PC-3 (cell line): ENCODE results near the gene DYNC1I1. TPM values are rescaled to one million over a fixed set of nuclear protein-coding genes. Genes with fewer than 3 reads are reported as not detected.

Source experiments
- ATAC-seq: fragments of 200-7000 bp; cut with Tn5 transposase; 2 replicates; pipeline ENCODE4 v1.9.1; 2020; ENCODE audit warnings: mild to moderate bottlenecking, moderate library complexity
- BruUV-seq: library from RNA; stranded (reverse); fragments of 400-500 nt; replicated peaks from 2 replicates; lab custom pipeline; 2021; lab: Mats Ljungman, UMichigan
- CTCF ChIA-PET: fragments of 300-600 bp; sonication (Branson Sonifier 250); formaldehyde crosslinking; loops from one replicate; lab custom pipeline; 2022; ENCODE audit warnings: antibody characterized with exemption; lab: Charles Lee
- POLR2A ChIA-PET: fragments of 300-600 bp; sonication (Branson Sonifier 250); formaldehyde crosslinking; loops from one replicate; lab custom pipeline; 2022; ENCODE audit warnings: antibody characterized with exemption; ENCODE audit not compliant: unreplicated experiment; lab: Charles Lee
- DNase-seq: peaks from one replicate; pipeline ENCODE4 v3.0.0-alpha.2; 2015
- H2AFZ ChIP-seq: fragments of 300-600 bp; sonication (generic); 2 replicates; pipeline ENCODE4 v1.6.0; 2016; ENCODE audit warnings: antibody characterized with exemption, low read length
- H3F3A ChIP-seq: fragments of 300-600 bp; sonication (generic); one replicate; pipeline ENCODE4 v1.6.0; 2017; ENCODE audit warnings: antibody characterized with exemption, low read length, control low read depth, mild to moderate bottlenecking; ENCODE audit not compliant: unreplicated experiment
- H3K27ac ChIP-seq: fragments of 300-600 bp; sonication (generic); 2 replicates; pipeline ENCODE4 v1.5.1; 2016; ENCODE audit warnings: mild to moderate bottlenecking, low read length
- H3K27me3 ChIP-seq: fragments of 300-600 bp; sonication (generic); 2 replicates; pipeline ENCODE4 v1.6.1; 2016; ENCODE audit warnings: low read length, mixed read lengths
- H3K36me3 ChIP-seq: fragments of 300-600 bp; sonication (generic); 2 replicates; pipeline ENCODE4 v1.6.1; 2016; ENCODE audit warnings: low read depth, mixed run types, low read length, mixed read lengths
- H3K4me1 ChIP-seq: fragments of 300-600 bp; sonication (generic); 2 replicates; pipeline ENCODE4 v1.5.1; 2016; ENCODE audit warnings: low read length; ENCODE audit not compliant: insufficient read depth
- H3K4me2 ChIP-seq: fragments of 300-600 bp; sonication (generic); 2 replicates; pipeline ENCODE4 v1.6.0; 2016; ENCODE audit warnings: low read length
- H3K4me3 ChIP-seq: fragments of 300-600 bp; sonication (generic); 2 replicates; pipeline ENCODE4 v1.5.1; 2016; ENCODE audit warnings: mild to moderate bottlenecking, low read length, mixed read lengths
- H3K79me2 ChIP-seq: fragments of 300-600 bp; sonication (generic); 2 replicates; pipeline ENCODE4 v1.6.1; 2017; ENCODE audit warnings: low read length, mixed read lengths
- H3K9ac ChIP-seq: fragments of 300-600 bp; sonication (generic); 2 replicates; pipeline ENCODE4 v1.6.0; 2016; ENCODE audit warnings: mild to moderate bottlenecking, low read length
- H3K9me2 ChIP-seq: fragments of 300-600 bp; sonication (generic); replicated peaks from 2 replicates; pipeline ENCODE4 v1.6.1; 2016; ENCODE audit warnings: mixed run types, low read length, mixed read lengths
- H3K9me3 ChIP-seq: fragments of 300-600 bp; sonication (generic); 2 replicates; pipeline ENCODE4 v1.6.1; 2016; ENCODE audit warnings: low read length, mixed read lengths
- H4K20me1 ChIP-seq: fragments of 300-600 bp; sonication (generic); 2 replicates; pipeline ENCODE4 v1.6.1; 2016; ENCODE audit warnings: low read length, mixed read lengths
- EZH2 ChIP-seq: fragments of 300-600 bp; sonication (generic); IDR thresholded peaks from one replicate; pipeline ENCODE4 v1.6.1; 2017; ENCODE audit warnings: antibody characterized with exemption, mild to moderate bottlenecking, low read length; ENCODE audit not compliant: unreplicated experiment
- EZH2phosphoT487 ChIP-seq: fragments of 300-600 bp; sonication (generic); IDR thresholded peaks from 2 replicates; pipeline ENCODE4 v1.6.1; 2018; ENCODE audit warnings: mild to moderate bottlenecking, antibody characterized with exemption, low read length, borderline replicate concordance
- intact Hi-C: fragments of 100-400 bp; cut with micrococcal nuclease; formaldehyde crosslinking; loops from 2 replicates; pipeline ENCODE4 v1.9.0; 2023
- total RNA-seq: library from RNA; depleted of rRNA; stranded (reverse); fragments of >200 nt; gene quantifications from 2 replicates; pipeline ENCODE4 v1.2.3, GENCODE V29; 2014
- TF ChIP-seq, protein P1 (sequence below): fragments of 300-600 bp; sonication (generic); conservative IDR thresholded peaks from 2 replicates; pipeline ENCODE4 v1.5.1; 2017; ENCODE audit warnings: antibody characterized with exemption, low read depth, mild to moderate bottlenecking, low read length

The DYNC1I1 gene
- total RNA-seq, 1 experiment from 2014 or later: 2.4 TPM

DNA sequence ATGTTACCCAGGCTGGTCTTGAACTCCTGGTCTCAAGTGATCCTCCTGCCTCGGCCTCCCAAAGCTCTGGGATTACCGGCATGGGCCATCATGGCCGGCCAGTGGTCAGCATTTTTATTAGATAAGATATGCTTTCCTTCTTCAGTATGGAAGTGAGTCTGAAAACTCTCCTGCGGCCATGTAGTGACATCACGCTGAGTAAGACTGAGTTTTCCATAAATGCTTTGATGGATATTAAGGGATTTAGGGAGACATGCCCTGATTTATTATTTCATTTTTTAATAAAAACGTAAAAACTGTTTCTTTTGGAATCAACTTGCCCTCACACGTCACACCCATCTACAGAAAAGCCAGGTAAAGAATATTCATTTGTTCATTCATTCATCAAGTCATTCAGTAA is 48.4 kb downstream of the DYNC1I1 start:
- no peaks in the 10 kb centered on the region for H3K79me2 ChIP-seq
- no peaks in the 10 kb centered on the region for H3K36me3 ChIP-seq
- H3K27ac ChIP-seq: no peak overlapping the region
- no peak overlapping the region for H2AFZ ChIP-seq
- ChIA-PET CTCF (no interaction called here), POLR2A (no interaction called here)
- TF ChIP-seq, protein P1, sequence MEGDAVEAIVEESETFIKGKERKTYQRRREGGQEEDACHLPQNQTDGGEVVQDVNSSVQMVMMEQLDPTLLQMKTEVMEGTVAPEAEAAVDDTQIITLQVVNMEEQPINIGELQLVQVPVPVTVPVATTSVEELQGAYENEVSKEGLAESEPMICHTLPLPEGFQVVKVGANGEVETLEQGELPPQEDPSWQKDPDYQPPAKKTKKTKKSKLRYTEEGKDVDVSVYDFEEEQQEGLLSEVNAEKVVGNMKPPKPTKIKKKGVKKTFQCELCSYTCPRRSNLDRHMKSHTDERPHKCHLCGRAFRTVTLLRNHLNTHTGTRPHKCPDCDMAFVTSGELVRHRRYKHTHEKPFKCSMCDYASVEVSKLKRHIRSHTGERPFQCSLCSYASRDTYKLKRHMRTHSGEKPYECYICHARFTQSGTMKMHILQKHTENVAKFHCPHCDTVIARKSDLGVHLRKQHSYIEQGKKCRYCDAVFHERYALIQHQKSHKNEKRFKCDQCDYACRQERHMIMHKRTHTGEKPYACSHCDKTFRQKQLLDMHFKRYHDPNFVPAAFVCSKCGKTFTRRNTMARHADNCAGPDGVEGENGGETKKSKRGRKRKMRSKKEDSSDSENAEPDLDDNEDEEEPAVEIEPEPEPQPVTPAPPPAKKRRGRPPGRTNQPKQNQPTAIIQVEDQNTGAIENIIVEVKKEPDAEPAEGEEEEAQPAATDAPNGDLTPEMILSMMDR: no peak
- TF ChIP-seq EZH2phosphoT487 (no peak), EZH2 (no peak)
- H4K20me1 ChIP-seq: no peaks in the 10 kb centered on the region
- ATAC-seq (no peak), DNase-seq (no peak)
- H3F3A ChIP-seq: no peaks in the 10 kb centered on the region
- intact Hi-C loops: no loop called here
- H3K9me2 ChIP-seq: no peaks in the 10 kb centered on the region
- BruUV-seq: no TSS peak
- no peaks in the 10 kb centered on the region for H3K9me3 ChIP-seq
- H3K4me1 ChIP-seq: no peaks in the 10 kb centered on the region
- no peak overlapping the region for H3K9ac ChIP-seq
- H3K27me3 ChIP-seq: no peaks in the 10 kb centered on the region
- no peak overlapping the region for H3K4me3 ChIP-seq
- H3K4me2 ChIP-seq: no peak overlapping the region

DNA sequence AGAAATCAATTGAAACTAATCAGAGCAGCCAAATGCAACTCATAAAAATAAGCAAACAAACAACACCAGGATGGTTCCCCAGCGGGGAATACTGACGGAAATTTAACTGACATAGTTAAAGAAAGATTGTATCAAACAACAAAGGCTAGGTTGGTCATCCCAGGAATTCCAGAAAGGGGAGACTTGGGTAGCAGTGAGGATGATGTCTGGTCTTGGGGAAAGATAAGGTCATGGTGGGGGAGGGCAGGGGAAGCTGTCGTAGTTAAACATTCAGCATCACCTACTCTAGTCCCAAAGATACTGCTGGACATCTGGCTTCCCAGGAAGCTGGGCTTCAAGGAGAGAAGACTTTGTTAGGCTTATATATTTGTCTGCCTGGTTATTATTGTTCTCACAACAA is 50.4 kb downstream of the DYNC1I1 start:
- no peaks in the 10 kb centered on the region for H3K79me2 ChIP-seq
- H3K36me3 ChIP-seq: no peaks in the 10 kb centered on the region
- BruUV-seq: no TSS peak
- no peaks in the 10 kb centered on the region for H3F3A ChIP-seq
- ATAC-seq (no peak), DNase-seq (no peak)
- H3K4me3 ChIP-seq: no peak overlapping the region
- H4K20me1 ChIP-seq: no peaks in the 10 kb centered on the region
- intact Hi-C loops: no loop called here
- ChIA-PET POLR2A (no interaction called here), CTCF (no interaction called here)
- H3K9me2 ChIP-seq: no peaks in the 10 kb centered on the region
- no peaks in the 10 kb centered on the region for H3K4me1 ChIP-seq
- H3K4me2 ChIP-seq: no peak overlapping the region
- TF ChIP-seq EZH2 (no peak), EZH2phosphoT487 (no peak)
- TF ChIP-seq, protein P1: no peak
- H3K9me3 ChIP-seq: no peaks in the 10 kb centered on the region
- H2AFZ ChIP-seq: no peak overlapping the region
- H3K27me3 ChIP-seq: no peaks in the 10 kb centered on the region
- no peak overlapping the region for H3K9ac ChIP-seq
- H3K27ac ChIP-seq: no peak overlapping the region

DNA sequence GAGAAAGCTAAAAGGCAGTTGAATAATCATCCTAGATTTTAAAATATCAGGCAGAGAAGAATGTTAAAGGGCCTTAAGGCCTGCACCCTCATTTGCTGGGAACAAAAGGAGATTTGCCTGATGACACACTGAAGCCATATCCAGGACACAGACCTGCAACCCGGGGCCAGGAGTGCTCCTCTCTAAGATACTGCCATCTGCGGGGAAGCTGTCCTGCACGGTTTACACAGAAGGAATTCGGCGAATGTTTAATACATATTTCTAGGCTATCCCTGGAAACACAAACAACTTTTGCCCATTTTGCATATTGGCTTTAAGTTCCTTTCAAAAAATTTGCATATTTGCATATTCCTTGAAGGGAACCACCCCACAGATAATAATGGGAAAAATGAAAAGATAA is 52.3 kb downstream of the DYNC1I1 start:
- ChIA-PET CTCF (no interaction called here), POLR2A (no interaction called here)
- Histone ChIP-seq H3K79me2 (no peaks in the 10 kb centered on the region), H3K9me2 (no peaks in the 10 kb centered on the region), H3K36me3 (no peaks in the 10 kb centered on the region), H3K27me3 (no peaks in the 10 kb centered on the region), H3F3A (no peaks in the 10 kb centered on the region), H3K4me2 (no peak overlapping the region), H3K4me3 (no peak overlapping the region), H3K9ac (no peak overlapping the region), H4K20me1 (no peaks in the 10 kb centered on the region), H3K9me3 (no peaks in the 10 kb centered on the region), H3K4me1 (peaks cover 13% of the 10 kb centered on the region), H3K27ac (no peak overlapping the region), H2AFZ (no peak overlapping the region)
- intact Hi-C loops: no loop called here
- DNase-seq (no peak), ATAC-seq (no peak)
- no TSS peak for BruUV-seq
- TF ChIP-seq, protein P1: no peak
- no peak for TF ChIP-seq EZH2
- no peak for TF ChIP-seq EZH2phosphoT487
